Right lobe of liver (tissue), 4 donors: Measurements from ENCODE around the gene YARS1.

ENCODE experiments used
- POLR2A ChIP-seq: fragments of 450-650 bp; IDR thresholded peaks from one replicate; pipeline ENCODE4 v1.6.1; 2017; ENCODE audit warnings: antibody characterized with exemption, mild to moderate bottlenecking
- TF ChIP-seq, protein P1 (sequence below), 4 donors: fragments of 200-600 bp in 3 of 4; fragments of 450-650 bp in 1 of 4; IDR thresholded peaks; one replicate each; pipeline versions ENCODE4 v1.5.1 to v1.8.0; 2016 to 2022; ENCODE audit warnings: antibody characterized with exemption in 4 of 4, mild to moderate bottlenecking in 2 of 4
- donor health status: DM: no; HTN: no; CAD: no.
- donor health status: DM: no; HTN: no; CAD: no.
- donor health status: DM: no; HTN: yes; CAD: no.

GRCh38 chr1:32753532-32754316, 63.4 kb downstream of the YARS1 start:
- TF ChIP-seq, protein P1, sequence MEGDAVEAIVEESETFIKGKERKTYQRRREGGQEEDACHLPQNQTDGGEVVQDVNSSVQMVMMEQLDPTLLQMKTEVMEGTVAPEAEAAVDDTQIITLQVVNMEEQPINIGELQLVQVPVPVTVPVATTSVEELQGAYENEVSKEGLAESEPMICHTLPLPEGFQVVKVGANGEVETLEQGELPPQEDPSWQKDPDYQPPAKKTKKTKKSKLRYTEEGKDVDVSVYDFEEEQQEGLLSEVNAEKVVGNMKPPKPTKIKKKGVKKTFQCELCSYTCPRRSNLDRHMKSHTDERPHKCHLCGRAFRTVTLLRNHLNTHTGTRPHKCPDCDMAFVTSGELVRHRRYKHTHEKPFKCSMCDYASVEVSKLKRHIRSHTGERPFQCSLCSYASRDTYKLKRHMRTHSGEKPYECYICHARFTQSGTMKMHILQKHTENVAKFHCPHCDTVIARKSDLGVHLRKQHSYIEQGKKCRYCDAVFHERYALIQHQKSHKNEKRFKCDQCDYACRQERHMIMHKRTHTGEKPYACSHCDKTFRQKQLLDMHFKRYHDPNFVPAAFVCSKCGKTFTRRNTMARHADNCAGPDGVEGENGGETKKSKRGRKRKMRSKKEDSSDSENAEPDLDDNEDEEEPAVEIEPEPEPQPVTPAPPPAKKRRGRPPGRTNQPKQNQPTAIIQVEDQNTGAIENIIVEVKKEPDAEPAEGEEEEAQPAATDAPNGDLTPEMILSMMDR (IDR thresholded peaks at IDR 0.05), result no peak
- TF ChIP-seq POLR2A, result peak; percentile 29
